AG10803 (cell line): ENCODE results near the gene UBE2L5.
"Not testable (repeated sequence)": the region's sequence is repeated elsewhere in the genome, so short reads cannot be mapped to it uniquely, and the experiment has no call there.

Experiments used
- DNase-seq: peaks from one replicate; pipeline ENCODE4 v3.0.0; 2010; ENCODE audit warnings: low read depth
- H3K4me3 ChIP-seq: 2 replicates; pipeline ENCODE4 v1.5.1; 2011; ENCODE audit warnings: mild to moderate bottlenecking, low read length, control low read depth
- TF ChIP-seq, protein P1 (sequence below): conservative IDR thresholded peaks from 2 replicates; pipeline ENCODE4 v1.5.1; 2011; ENCODE audit warnings: mild to moderate bottlenecking, low read length, control low read depth, inconsistent platforms

UBE2L5 gene

GRCh38 chr13:30450066-30450465 is 27.8 kb downstream of the UBE2L5 start:
- TF ChIP-seq, protein P1, sequence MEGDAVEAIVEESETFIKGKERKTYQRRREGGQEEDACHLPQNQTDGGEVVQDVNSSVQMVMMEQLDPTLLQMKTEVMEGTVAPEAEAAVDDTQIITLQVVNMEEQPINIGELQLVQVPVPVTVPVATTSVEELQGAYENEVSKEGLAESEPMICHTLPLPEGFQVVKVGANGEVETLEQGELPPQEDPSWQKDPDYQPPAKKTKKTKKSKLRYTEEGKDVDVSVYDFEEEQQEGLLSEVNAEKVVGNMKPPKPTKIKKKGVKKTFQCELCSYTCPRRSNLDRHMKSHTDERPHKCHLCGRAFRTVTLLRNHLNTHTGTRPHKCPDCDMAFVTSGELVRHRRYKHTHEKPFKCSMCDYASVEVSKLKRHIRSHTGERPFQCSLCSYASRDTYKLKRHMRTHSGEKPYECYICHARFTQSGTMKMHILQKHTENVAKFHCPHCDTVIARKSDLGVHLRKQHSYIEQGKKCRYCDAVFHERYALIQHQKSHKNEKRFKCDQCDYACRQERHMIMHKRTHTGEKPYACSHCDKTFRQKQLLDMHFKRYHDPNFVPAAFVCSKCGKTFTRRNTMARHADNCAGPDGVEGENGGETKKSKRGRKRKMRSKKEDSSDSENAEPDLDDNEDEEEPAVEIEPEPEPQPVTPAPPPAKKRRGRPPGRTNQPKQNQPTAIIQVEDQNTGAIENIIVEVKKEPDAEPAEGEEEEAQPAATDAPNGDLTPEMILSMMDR = no peak
- H3K4me3 ChIP-seq = no peak overlapping the region
- DNase-seq = no peak

GRCh38 chr13:30451476-30451875 is 29.2 kb downstream of the UBE2L5 start:
- not testable (repeated sequence) for H3K4me3 ChIP-seq, DNase-seq

DNA sequence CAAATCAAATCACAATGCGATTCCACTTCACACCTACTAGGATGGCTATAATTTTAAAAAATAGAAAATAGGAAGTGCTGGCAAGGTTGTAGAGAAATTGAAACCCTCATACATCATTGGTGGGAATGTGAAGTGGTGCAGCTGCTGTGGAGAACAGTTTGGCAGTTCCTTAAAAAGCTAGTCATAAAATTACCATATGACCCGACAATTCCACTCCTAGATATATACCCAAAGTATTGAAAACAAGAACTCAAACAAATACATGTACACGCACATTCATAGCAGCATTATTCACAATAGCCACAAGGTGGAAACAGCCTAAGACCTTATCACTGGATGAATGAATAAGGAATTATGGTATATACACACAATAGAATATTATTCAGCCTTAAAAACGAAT is 31.4 kb downstream of the UBE2L5 start:
- H3K4me3 ChIP-seq = no peak overlapping the region
- TF ChIP-seq, protein P1 = peak; percentile 31; the same call in 1 of the 2 replicates
- peak; percentile 6 for DNase-seq

- TF ChIP-seq, protein P1 = no peak
- no peak overlapping the region for H3K4me3 ChIP-seq
- DNase-seq = no peak
These were observed 32.7 kb downstream of the UBE2L5 start for GRCh38 chr13:30454991-30455390.

- H3K4me3 ChIP-seq = no peak overlapping the region
These were observed 34.0 kb downstream of the UBE2L5 start for GRCh38 chr13:30456290-30456689.

DNA sequence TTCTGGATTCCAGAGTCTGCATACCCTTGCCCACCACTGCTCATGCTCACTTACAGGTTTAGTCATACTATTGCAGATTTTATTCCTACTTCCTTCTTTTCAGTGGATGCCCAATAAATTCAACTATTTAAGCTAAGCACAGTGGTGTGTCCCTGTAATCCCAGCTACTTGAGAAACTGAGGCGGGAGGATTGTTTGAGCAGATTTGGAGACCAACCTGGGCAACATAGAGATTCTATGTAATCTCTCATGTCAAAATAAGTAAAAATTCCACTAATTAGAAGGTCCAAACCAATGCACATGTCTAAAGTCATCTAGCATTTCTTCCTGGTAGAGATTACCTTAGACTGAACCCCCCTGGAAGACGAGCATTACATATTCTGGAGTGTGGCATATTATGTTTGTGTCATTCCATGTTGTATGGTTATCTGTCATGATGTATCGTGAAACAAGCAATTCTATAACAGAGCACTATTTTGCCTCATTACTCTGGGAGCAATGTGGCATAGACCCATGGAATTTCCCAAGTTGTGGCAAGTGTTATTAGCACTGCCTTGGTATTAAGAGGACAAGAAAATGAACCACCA is 35.1 kb downstream of the UBE2L5 start:
- no peak overlapping the region for H3K4me3 ChIP-seq
- TF ChIP-seq, protein P1 = no peak
- peak; percentile 7 for DNase-seq

More at GRCh38 chr13:30456290-30456689, 34.0 kb downstream of the UBE2L5 start:
- TF ChIP-seq, protein P1 = no peak
- peak; percentile 43 for DNase-seq

DNA sequence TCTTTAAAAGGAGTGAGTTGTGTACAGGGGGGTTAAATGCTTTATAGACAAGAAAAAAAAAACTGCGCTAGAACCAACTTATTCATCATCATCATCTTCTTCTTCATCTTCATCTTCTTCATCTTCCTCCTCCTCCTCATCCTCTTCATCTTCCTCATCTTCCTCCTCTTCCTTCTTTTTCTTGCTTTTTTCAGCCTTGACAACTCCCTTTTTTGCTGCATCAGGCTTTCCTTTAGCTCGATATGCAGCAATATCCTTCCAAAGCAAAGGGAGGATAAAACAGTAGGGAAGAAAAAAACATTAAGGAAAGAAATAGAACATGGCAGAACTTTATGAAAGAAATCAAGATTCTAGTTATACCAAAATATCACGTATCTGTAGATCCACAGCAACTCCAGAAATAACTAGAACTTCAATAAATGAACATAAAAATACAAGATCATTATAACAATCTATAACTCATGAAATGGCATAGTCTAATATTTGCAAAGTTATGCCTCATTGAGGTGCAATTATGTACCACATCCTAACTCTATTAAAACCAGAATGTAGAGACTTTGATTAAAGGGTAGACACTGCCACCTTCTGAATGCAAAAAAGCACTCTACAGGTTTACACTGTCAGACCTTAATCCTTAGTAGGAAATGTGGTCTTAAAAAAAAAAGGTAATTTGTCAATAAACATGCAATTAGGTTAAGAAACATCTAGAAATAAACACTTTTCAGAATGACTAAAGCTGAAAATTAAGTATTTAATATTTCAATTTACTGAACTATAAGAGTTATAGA is 39.2 kb downstream of the UBE2L5 start:
- TF ChIP-seq, protein P1 = peak; percentile 69
- DNase-seq = peak; percentile 61
- not testable (repeated sequence) for H3K4me3 ChIP-seq
